WERI-Rb-1 (cell line): ENCODE results near the gene MSX2.

Experiments
- DNase-seq: peaks from one replicate; pipeline ENCODE4 v3.0.0-alpha.2; 2020
- H3K27ac ChIP-seq: fragments of 250-450 bp; sonication (Bioruptor Pico); 2 replicates; pipeline ENCODE4 v1.5.1; 2020; ENCODE audit warnings: mild to moderate bottlenecking, moderate library complexity
- H3K27me3 ChIP-seq: fragments of 250-450 bp; sonication (Bioruptor Pico); 2 replicates; pipeline ENCODE4 v1.5.1; 2021; ENCODE audit warnings: mild to moderate bottlenecking, low read depth, moderate library complexity; ENCODE audit not compliant: insufficient read depth, severe bottlenecking
- H3K36me3 ChIP-seq: fragments of 250-450 bp; sonication (Bioruptor Pico); 2 replicates; pipeline ENCODE4 v1.5.1; 2020; ENCODE audit warnings: mild to moderate bottlenecking, moderate library complexity
- H3K4me3 ChIP-seq: 2 replicates; pipeline ENCODE4 v1.5.1; 2011; ENCODE audit warnings: low read depth, mild to moderate bottlenecking, control low read depth, low read length
- H3K9me3 ChIP-seq: fragments of 250-450 bp; sonication (Bioruptor Pico); 2 replicates; pipeline ENCODE4 v1.5.1; 2021; ENCODE audit warnings: mild to moderate bottlenecking, moderate library complexity; ENCODE audit not compliant: severe bottlenecking
- TF ChIP-seq, protein P1 (sequence below): IDR thresholded peaks from 2 replicates; pipeline ENCODE4 v1.5.1; 2011; ENCODE audit warnings: low read depth, mild to moderate bottlenecking, control low read depth, inconsistent platforms, low read length

MSX2 gene

DNA sequence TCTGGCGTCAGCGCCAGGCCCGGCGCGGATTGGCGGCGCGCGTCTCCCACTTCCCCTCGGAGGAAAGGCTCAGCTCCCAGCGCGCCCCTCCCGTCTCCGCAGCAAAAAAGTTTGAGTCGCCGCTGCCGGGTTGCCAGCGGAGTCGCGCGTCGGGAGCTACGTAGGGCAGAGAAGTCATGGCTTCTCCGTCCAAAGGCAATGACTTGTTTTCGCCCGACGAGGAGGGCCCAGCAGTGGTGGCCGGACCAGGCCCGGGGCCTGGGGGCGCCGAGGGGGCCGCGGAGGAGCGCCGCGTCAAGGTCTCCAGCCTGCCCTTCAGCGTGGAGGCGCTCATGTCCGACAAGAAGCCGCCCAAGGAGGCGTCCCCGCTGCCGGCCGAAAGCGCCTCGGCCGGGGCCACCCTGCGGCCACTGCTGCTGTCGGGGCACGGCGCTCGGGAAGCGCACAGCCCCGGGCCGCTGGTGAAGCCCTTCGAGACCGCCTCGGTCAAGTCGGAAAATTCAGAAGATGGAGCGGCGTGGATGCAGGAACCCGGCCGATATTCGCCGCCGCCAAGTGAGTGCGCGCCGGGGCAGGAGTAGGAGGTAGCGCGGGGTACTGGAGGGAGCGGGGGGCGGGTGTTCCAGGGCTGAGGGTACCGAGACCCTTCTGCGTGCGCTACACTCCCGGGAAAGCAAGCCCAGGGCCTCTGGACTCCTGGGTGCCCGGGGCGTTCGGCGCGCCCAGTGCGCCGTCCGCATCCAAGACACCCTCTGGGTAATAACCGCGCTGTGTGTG is at the start of gene MSX2:
Gene MSX2 (plus strand): TSS at position 99 of the 777 bp plus-strand sequence. CDS start 78 bp downstream, at position 177.
- TF ChIP-seq, protein P1, sequence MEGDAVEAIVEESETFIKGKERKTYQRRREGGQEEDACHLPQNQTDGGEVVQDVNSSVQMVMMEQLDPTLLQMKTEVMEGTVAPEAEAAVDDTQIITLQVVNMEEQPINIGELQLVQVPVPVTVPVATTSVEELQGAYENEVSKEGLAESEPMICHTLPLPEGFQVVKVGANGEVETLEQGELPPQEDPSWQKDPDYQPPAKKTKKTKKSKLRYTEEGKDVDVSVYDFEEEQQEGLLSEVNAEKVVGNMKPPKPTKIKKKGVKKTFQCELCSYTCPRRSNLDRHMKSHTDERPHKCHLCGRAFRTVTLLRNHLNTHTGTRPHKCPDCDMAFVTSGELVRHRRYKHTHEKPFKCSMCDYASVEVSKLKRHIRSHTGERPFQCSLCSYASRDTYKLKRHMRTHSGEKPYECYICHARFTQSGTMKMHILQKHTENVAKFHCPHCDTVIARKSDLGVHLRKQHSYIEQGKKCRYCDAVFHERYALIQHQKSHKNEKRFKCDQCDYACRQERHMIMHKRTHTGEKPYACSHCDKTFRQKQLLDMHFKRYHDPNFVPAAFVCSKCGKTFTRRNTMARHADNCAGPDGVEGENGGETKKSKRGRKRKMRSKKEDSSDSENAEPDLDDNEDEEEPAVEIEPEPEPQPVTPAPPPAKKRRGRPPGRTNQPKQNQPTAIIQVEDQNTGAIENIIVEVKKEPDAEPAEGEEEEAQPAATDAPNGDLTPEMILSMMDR: no peak
- Histone ChIP-seq H3K4me3 (no peak within 1 kb of the TSS), H3K27me3 (peaks cover 92% of the 10 kb centered on the region), H3K9me3 (peaks cover 7% of the 10 kb centered on the region), H3K36me3 (no peaks in the 10 kb centered on the region), H3K27ac (no peak within 1 kb of the TSS)
- DNase-seq: no peak

GRCh38 chr5:174675110-174675509 is 49.3 kb upstream of the MSX2 start:
- no peaks in the 10 kb centered on the region for H3K36me3 ChIP-seq
- DNase-seq: no peak
- no peak overlapping the region for H3K27ac ChIP-seq
- TF ChIP-seq, protein P1: no peak
- H3K9me3 ChIP-seq: no peaks in the 10 kb centered on the region
- H3K27me3 ChIP-seq: peaks cover 54% of the 10 kb centered on the region
- no peak overlapping the region for H3K4me3 ChIP-seq

DNA sequence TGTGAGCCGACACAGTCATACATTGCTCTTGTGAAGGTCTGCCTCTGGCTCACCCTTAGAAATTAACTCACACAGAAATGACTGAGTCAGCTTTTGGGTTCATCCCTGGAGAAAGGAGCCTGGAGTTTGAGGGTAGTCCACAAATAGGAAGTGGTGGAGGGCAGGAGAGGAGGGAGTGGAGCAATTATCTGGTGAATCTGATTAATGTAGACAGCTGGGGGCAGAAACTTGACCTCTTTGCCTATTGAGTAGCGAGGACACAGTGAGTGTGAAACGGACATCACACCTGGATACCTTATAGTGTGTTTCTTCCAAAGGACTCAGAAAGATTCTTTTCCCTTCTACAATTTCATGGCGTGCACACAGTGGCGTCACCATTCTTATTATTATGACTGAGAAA is 48.5 kb upstream of the MSX2 start:
- no peak for DNase-seq
- Histone ChIP-seq H3K27ac (no peak overlapping the region), H3K36me3 (no peaks in the 10 kb centered on the region), H3K4me3 (no peak overlapping the region), H3K27me3 (peaks cover 54% of the 10 kb centered on the region), H3K9me3 (no peaks in the 10 kb centered on the region)
- TF ChIP-seq, protein P1: no peak

DNA sequence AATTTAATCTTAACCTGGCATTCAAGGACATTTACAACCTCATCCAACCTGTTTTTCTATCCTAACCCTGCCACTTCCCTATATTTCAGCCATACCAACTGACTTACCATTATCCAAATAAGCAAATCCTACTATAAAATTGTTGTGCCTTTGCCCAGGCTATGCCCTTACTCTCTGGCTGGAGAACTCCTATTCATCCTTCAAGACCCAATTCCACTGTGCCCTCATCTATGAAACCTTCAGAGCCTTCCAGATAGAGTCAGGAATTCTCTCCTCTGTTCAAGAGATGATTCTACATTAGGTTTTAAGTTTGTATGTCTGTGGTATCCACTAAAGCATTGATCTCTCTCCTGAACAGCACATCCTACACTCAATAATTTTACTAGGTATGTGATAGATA is 46.3 kb upstream of the MSX2 start:
- H3K9me3 ChIP-seq: no peaks in the 10 kb centered on the region
- no peak overlapping the region for H3K4me3 ChIP-seq
- no peak overlapping the region for H3K27ac ChIP-seq
- no peaks in the 10 kb centered on the region for H3K36me3 ChIP-seq
- DNase-seq: no peak
- H3K27me3 ChIP-seq: peaks cover 55% of the 10 kb centered on the region
- TF ChIP-seq, protein P1: no peak

GRCh38 chr5:174680901-174681565 is 43.3 kb upstream of the MSX2 start:
- Histone ChIP-seq H3K27ac (no peak overlapping the region), H3K36me3 (no peaks in the 10 kb centered on the region), H3K4me3 (no peak overlapping the region), H3K27me3 (peaks cover 49% of the 10 kb centered on the region), H3K9me3 (no peaks in the 10 kb centered on the region)
- no peak for DNase-seq
- TF ChIP-seq, protein P1: no peak
